ENCODE data around the gene XRCC4.

XRCC4 gene

DNA sequence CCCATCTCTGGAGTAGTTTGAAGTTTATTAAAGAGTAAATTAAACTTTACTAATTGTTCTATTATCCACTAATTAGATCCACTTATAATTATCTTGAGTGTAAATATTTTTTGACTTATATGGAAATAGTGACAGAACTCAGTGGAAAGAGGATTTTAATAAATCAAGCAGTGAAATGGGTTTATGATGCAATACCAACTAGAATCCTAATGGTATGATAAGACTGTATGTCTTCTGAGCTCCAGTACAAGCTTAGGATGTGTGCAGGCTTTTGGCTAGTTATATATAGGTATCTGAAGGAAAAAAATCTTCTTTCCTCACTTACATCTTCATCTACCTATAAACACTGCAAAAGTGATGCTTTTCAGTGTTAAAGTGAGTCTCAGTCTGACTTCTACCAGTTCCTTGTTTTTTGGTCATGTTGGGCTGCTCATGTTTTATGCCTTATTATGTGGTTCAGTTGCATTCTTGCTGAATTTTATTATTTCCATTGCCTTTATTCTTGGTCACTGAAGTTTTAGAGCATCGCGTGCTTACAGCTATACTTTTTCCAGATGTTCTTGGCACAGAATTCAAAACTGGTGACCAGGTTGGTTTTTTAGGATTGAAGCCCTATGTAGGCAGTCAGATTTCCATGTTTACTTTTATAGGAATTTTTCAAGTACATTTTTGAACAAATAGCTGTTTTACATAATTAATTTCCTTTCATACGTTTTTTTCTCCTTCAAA is 30.5 kb downstream of the XRCC4 start:
- DNase-seq (ENCODE audit: low read depth): no peak
- H3K4me3 ChIP-seq (ENCODE audit: low read depth, low read length): no peak overlapping the region
- TF ChIP-seq POLR2A (IDR thresholded peaks at IDR 0.05; ENCODE audit: extremely low read depth, insufficient read length) (no peak), CTCF (IDR thresholded peaks at IDR 0.05; ENCODE audit: low read depth, low read length) (no peak), MYC (IDR thresholded peaks at IDR 0.05; ENCODE audit: low read depth, low read length) (no peak)
- TF ChIP-seq, protein P1, sequence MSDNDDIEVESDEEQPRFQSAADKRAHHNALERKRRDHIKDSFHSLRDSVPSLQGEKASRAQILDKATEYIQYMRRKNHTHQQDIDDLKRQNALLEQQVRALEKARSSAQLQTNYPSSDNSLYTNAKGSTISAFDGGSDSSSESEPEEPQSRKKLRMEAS (IDR thresholded peaks at IDR 0.05; ENCODE audit: low read depth, low read length): no peak

DNA sequence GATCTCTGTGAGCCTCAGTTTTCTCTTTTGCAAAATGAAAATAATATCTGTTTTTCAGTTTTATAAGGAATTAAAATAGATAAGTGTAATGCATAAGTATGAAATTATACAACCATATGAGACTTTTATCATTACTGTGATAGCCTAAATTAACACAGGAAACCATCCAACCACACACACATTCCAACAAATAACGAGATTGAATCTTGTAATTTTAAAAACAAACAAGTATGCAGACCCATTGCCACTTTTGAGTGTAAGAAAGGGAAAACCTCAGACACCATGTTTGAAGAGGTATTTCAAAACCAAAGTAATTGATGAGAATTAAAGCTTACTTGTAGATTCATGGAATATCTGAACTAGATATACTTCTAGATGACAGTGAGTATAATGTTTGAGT is 32.0 kb downstream of the XRCC4 start:
- DNase-seq (ENCODE audit: low read depth): no peak
- TF ChIP-seq POLR2A (IDR thresholded peaks at IDR 0.05; ENCODE audit: extremely low read depth, insufficient read length) (no peak), CTCF (IDR thresholded peaks at IDR 0.05; ENCODE audit: low read depth, low read length) (no peak), MYC (IDR thresholded peaks at IDR 0.05; ENCODE audit: low read depth, low read length) (no peak)
- TF ChIP-seq, protein P1 (IDR thresholded peaks at IDR 0.05; ENCODE audit: low read depth, low read length): no peak
- H3K4me3 ChIP-seq (ENCODE audit: low read depth, low read length): no peak overlapping the region

DNA sequence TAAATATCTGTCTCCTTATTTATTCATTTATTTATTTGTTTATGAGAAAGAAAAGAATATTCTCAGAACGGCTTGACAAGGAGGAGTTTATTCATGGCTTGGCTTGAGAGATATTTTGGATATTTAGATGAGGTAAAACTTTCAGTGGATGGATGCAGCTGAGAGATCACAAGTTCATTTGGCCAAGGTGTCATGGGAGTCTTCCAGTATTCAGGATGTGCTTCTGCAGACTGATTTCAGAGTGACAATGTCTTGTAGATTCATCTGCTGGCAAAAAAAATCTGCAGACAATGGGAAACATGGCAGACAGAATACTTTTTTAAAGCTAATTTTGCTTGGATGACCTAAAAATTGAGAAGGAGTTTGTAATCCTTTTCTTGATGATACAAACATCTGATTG is 38.5 kb downstream of the XRCC4 start:
- DNase-seq (ENCODE audit: low read depth): no peak
- TF ChIP-seq POLR2A (IDR thresholded peaks at IDR 0.05; ENCODE audit: extremely low read depth, insufficient read length): no peak
- no peak for TF ChIP-seq CTCF (IDR thresholded peaks at IDR 0.05; ENCODE audit: low read depth, low read length)
- TF ChIP-seq, protein P1 (IDR thresholded peaks at IDR 0.05; ENCODE audit: low read depth, low read length): no peak
- TF ChIP-seq MYC (IDR thresholded peaks at IDR 0.05; ENCODE audit: low read depth, low read length): no peak
- H3K4me3 ChIP-seq (ENCODE audit: low read depth, low read length): no peak overlapping the region

- DNase-seq (ENCODE audit: low read depth): no peak
- TF ChIP-seq CTCF (IDR thresholded peaks at IDR 0.05; ENCODE audit: low read depth, low read length) (no peak), MYC (IDR thresholded peaks at IDR 0.05; ENCODE audit: low read depth, low read length) (no peak), POLR2A (IDR thresholded peaks at IDR 0.05; ENCODE audit: extremely low read depth, insufficient read length) (no peak)
- TF ChIP-seq, protein P1 (IDR thresholded peaks at IDR 0.05; ENCODE audit: low read depth, low read length): no peak
- H3K4me3 ChIP-seq (ENCODE audit: low read depth, low read length): no peak overlapping the region
These were observed 41.1 kb downstream of the XRCC4 start for GRCh38 chr5:83118471-83118870.

DNA sequence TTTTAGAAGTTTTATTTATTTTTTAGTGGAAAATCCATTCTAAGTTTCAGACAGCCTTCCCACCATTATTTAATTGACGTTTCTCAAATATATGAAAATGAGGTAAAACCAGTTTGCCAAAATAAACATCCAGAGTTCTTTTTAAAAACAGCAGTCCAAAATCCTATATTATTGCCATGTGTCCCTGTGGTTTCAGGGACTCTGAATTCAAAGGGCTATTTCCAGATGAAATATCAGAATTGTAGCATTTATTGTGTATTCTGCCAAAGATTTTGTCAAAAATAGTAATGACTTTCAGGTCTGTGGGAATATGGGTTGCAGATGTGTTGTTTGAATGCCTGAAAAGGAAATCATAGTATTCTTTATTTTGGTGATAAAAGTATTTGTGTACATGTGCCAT is 41.6 kb downstream of the XRCC4 start:
- no peak overlapping the region for H3K4me3 ChIP-seq (ENCODE audit: low read depth, low read length)
- TF ChIP-seq MYC (IDR thresholded peaks at IDR 0.05; ENCODE audit: low read depth, low read length) (no peak), POLR2A (IDR thresholded peaks at IDR 0.05; ENCODE audit: extremely low read depth, insufficient read length) (no peak), CTCF (IDR thresholded peaks at IDR 0.05; ENCODE audit: low read depth, low read length) (no peak)
- TF ChIP-seq, protein P1 (IDR thresholded peaks at IDR 0.05; ENCODE audit: low read depth, low read length): no peak
- DNase-seq (ENCODE audit: low read depth): no peak

Data from NB4 (cell line).